ENCODE measurements around the gene MSRB2. TPM values are rescaled to one million over a fixed set of nuclear protein-coding genes. Genes with fewer than 3 reads are reported as not detected.

The MSRB2 gene
- total RNA-seq = 10 to 100 TPM; 15.0 to 27.3 (median 19.8) TPM

GRCh38 chr10:23095404-23095965 lies at the start of gene MSRB2:
MSRB2 (plus strand) TSS chr10:23095579; CDS start chr10:23095609, 30 bp downstream.
- H3K4me1 ChIP-seq (replicated peaks in 1 of 2) = peaks cover 6 to 10% of the 10 kb centered on the region in 2 donors
- H3K27ac ChIP-seq = peak within 1 kb of the TSS; percentile 79 to 90
- peak; percentile 64 to 89 (median 84) for ATAC-seq (replicated peaks in 6 of 8)
- in situ Hi-C loops (cut with MboI; ENCODE audit: low pct_unique_long_range_greater_than_20kb in 2 of 9, low sequenced_read_pairs in 9 of 9, unreplicated experiment in 9 of 9) = no loop called here
- WGBS, 10 experiments = 0% methylated on average over 6 of the region's 50 CpGs; no CpG with 5 or more reads in 9 of the 10 experiments
- peak within 1 kb of the TSS; percentile 46 to 79 (median 59) for H3K4me3 ChIP-seq

- Histone ChIP-seq H3K27ac (no peak overlapping the region), H3K4me1 (replicated peaks in 1 of 2) (peaks cover 0 to 4% of the 10 kb centered on the region in 2 donors), H3K4me3 (no peak overlapping the region)
- 41 to 66% (median 51%) methylated on average over 2 to 4 of the region's 4 CpGs; no CpG with 5 or more reads in 2 of the 10 experiments for WGBS, 10 experiments
- ATAC-seq (replicated peaks in 6 of 8) = no peak
- in situ Hi-C loops (cut with MboI; ENCODE audit: low pct_unique_long_range_greater_than_20kb in 2 of 9, low sequenced_read_pairs in 9 of 9, unreplicated experiment in 9 of 9) = no loop called here
Measured at GRCh38 chr10:23046027-23046426, 49.4 kb upstream of the MSRB2 start.

GRCh38 chr10:23047201-23048050 lies 48.0 kb upstream of the MSRB2 start:
- 24 to 100% (median 62%) methylated on average over 2 to 8 of the region's 9 CpGs for WGBS, 10 experiments
- peak in 3 of 8 experiments; percentile 62 to 91 (median 77) for ATAC-seq (replicated peaks in 6 of 8)
- Histone ChIP-seq H3K4me3 (no peak overlapping the region), H3K27ac (no peak overlapping the region), H3K4me1 (replicated peaks in 1 of 2) (peaks cover 0 to 4% of the 10 kb centered on the region in 2 donors)
- in situ Hi-C loops (cut with MboI; ENCODE audit: low pct_unique_long_range_greater_than_20kb in 2 of 9, low sequenced_read_pairs in 9 of 9, unreplicated experiment in 9 of 9) = no loop called here

- in situ Hi-C loops (cut with MboI; ENCODE audit: low pct_unique_long_range_greater_than_20kb in 2 of 9, low sequenced_read_pairs in 9 of 9, unreplicated experiment in 9 of 9) = no loop called here
- ATAC-seq (replicated peaks in 6 of 8) = no peak
- H3K4me3 ChIP-seq = no peak overlapping the region
Measured at GRCh38 chr10:23048191-23048590, 47.2 kb upstream of the MSRB2 start.

GRCh38 chr10:23051278-23051677 lies 44.1 kb upstream of the MSRB2 start:
- no peak for ATAC-seq (replicated peaks in 6 of 8)
- Histone ChIP-seq H3K4me3 (no peak overlapping the region), H3K27ac (no peak overlapping the region), H3K4me1 (replicated peaks in 1 of 2) (peaks cover 16 to 20% of the 10 kb centered on the region in 2 donors)
- WGBS, 10 experiments = 71 to 100% (median 96%) methylated on average over 1 to 2 of the region's 3 CpGs
- in situ Hi-C loops (cut with MboI; ENCODE audit: low pct_unique_long_range_greater_than_20kb in 2 of 9, low sequenced_read_pairs in 9 of 9, unreplicated experiment in 9 of 9) = no loop called here

More at GRCh38 chr10:23048191-23048590, 47.2 kb upstream of the MSRB2 start:
- peaks cover under 1 to 9% of the 10 kb centered on the region in 2 donors for H3K4me1 ChIP-seq (replicated peaks in 1 of 2)
- 100% methylated on average over 1 to 3 of the region's 4 CpGs; no CpG with 5 or more reads in 6 of the 10 experiments for WGBS, 10 experiments
- no peak overlapping the region for H3K27ac ChIP-seq

GRCh38 chr10:23051855-23052331 lies 43.5 kb upstream of the MSRB2 start:
- Histone ChIP-seq H3K4me1 (replicated peaks in 1 of 2) (peaks cover 17 to 26% of the 10 kb centered on the region in 2 donors), H3K27ac (no peak overlapping the region), H3K4me3 (no peak overlapping the region)
- in situ Hi-C loops (cut with MboI; ENCODE audit: low pct_unique_long_range_greater_than_20kb in 2 of 9, low sequenced_read_pairs in 9 of 9, unreplicated experiment in 9 of 9) = no loop called here
- WGBS, 10 experiments = 40 to 100% (median 90%) methylated on average over 1 to 5 of the region's 5 CpGs; no CpG with 5 or more reads in 1 of the 10 experiments
- peak in 3 of 8 experiments; percentile 12 to 61 (median 39) for ATAC-seq (replicated peaks in 6 of 8)

GRCh38 chr10:23053036-23053435 lies 42.3 kb upstream of the MSRB2 start:
- Histone ChIP-seq H3K27ac (no peak overlapping the region), H3K4me3 (no peak overlapping the region), H3K4me1 (replicated peaks in 1 of 2) (peaks cover 17 to 26% of the 10 kb centered on the region in 2 donors)
- in situ Hi-C loops (cut with MboI; ENCODE audit: low pct_unique_long_range_greater_than_20kb in 2 of 9, low sequenced_read_pairs in 9 of 9, unreplicated experiment in 9 of 9) = no loop called here
- 0 to 100% (median 88%) methylated on average over 1 of the region's 1 CpG; no CpG with 5 or more reads in 5 of the 10 experiments for WGBS, 10 experiments
- peak; percentile 25 to 85 (median 62) for ATAC-seq (replicated peaks in 6 of 8)

GRCh38 chr10:23055424-23056185 lies 39.8 kb upstream of the MSRB2 start:
- ATAC-seq (replicated peaks in 6 of 8) = peak; percentile 9 to 74 (median 51)
- Histone ChIP-seq H3K27ac (peak overlapping the region in 1 of 2 donors; percentile 67), H3K4me1 (replicated peaks in 1 of 2) (peaks cover 17 to 26% of the 10 kb centered on the region in 2 donors), H3K4me3 (no peak overlapping the region)
- 3 to 19% (median 13%) methylated on average over 1 to 7 of the region's 7 CpGs for WGBS, 10 experiments
- in situ Hi-C loops (cut with MboI; ENCODE audit: low pct_unique_long_range_greater_than_20kb in 2 of 9, low sequenced_read_pairs in 9 of 9, unreplicated experiment in 9 of 9) = no loop called here

- in situ Hi-C loops (cut with MboI; ENCODE audit: low pct_unique_long_range_greater_than_20kb in 2 of 9, low sequenced_read_pairs in 9 of 9, unreplicated experiment in 9 of 9) = no loop called here
- H3K4me1 ChIP-seq (replicated peaks in 1 of 2) = peaks cover 21 to 28% of the 10 kb centered on the region in 2 donors
- peak in 5 of 8 experiments; percentile 32 to 60 (median 48) for ATAC-seq (replicated peaks in 6 of 8)
- WGBS, 10 experiments = 0 to 57% (median 36%) methylated on average over 1 to 3 of the region's 3 CpGs
- H3K4me3 ChIP-seq = no peak overlapping the region
- no peak overlapping the region for H3K27ac ChIP-seq
Measured at GRCh38 chr10:23056186-23056579, 39.2 kb upstream of the MSRB2 start.

GRCh38 chr10:23058366-23058765 lies 37.0 kb upstream of the MSRB2 start:
- in situ Hi-C loops (cut with MboI; ENCODE audit: low pct_unique_long_range_greater_than_20kb in 2 of 9, low sequenced_read_pairs in 9 of 9, unreplicated experiment in 9 of 9) = no loop called here
- WGBS, 10 experiments = 0 to 83% (median 39%) methylated on average over 1 to 3 of the region's 3 CpGs; no CpG with 5 or more reads in 1 of the 10 experiments
- H3K27ac ChIP-seq = no peak overlapping the region
- peaks cover 27 to 35% of the 10 kb centered on the region in 2 donors for H3K4me1 ChIP-seq (replicated peaks in 1 of 2)
- H3K4me3 ChIP-seq = no peak overlapping the region
- no peak for ATAC-seq (replicated peaks in 6 of 8)

GRCh38 chr10:23060918-23061317 lies 34.5 kb upstream of the MSRB2 start:
- Histone ChIP-seq H3K4me3 (no peak overlapping the region), H3K4me1 (replicated peaks in 1 of 2) (peaks cover 25 to 32% of the 10 kb centered on the region in 2 donors), H3K27ac (no peak overlapping the region)
- in situ Hi-C loops (cut with MboI; ENCODE audit: low pct_unique_long_range_greater_than_20kb in 2 of 9, low sequenced_read_pairs in 9 of 9, unreplicated experiment in 9 of 9) = no loop called here
- WGBS, 10 experiments = 14 to 30% (median 25%) methylated on average over 1 to 2 of the region's 2 CpGs; no CpG with 5 or more reads in 6 of the 10 experiments
- ATAC-seq (replicated peaks in 6 of 8) = no peak

GRCh38 chr10:23063045-23063972 lies 32.1 kb upstream of the MSRB2 start:
- ATAC-seq (replicated peaks in 6 of 8) = peak; percentile 72 to 96 (median 90)
- in situ Hi-C loops (cut with MboI; ENCODE audit: low pct_unique_long_range_greater_than_20kb in 2 of 9, low sequenced_read_pairs in 9 of 9, unreplicated experiment in 9 of 9) = no loop called here
- 0 to 58% (median 36%) methylated on average over 3 to 14 of the region's 20 CpGs for WGBS, 10 experiments
- peak overlapping the region in 1 of 5 donors; percentile 17 for H3K4me3 ChIP-seq
- peaks cover 20 to 22% of the 10 kb centered on the region in 2 donors for H3K4me1 ChIP-seq (replicated peaks in 1 of 2)
- H3K27ac ChIP-seq = peak overlapping the region in 1 of 2 donors; percentile 35
